Mammary epithelial cell (primary cell): ENCODE data around the gene CCDC88B.

ENCODE experiments used
- CTCF ChIP-seq, 2 donors: IDR thresholded peaks in 1 of 2; conservative IDR thresholded peaks in 1 of 2; 2 replicates each; pipeline ENCODE4 v1.5.1; 2011 to 2012; ENCODE audit warnings: inconsistent platforms in 2 of 2, low read length in 2 of 2, mild to moderate bottlenecking in 2 of 2, control low read depth in 1 of 2, low read depth in 1 of 2; ENCODE audit not compliant: insufficient read depth in 1 of 2; ENCODE audit errors: extremely low read depth in 1 of 2
- EZH2 ChIP-seq: IDR thresholded peaks from 2 replicates; pipeline ENCODE4 v1.6.1; 2012; ENCODE audit warnings: low read length, inconsistent platforms, borderline replicate concordance

- TF ChIP-seq CTCF (conservative IDR thresholded peaks at IDR 0.05 in 1 of 2, IDR thresholded peaks at IDR 0.05 in 1 of 2; ENCODE audit: extremely low read depth in 1 of 2, insufficient read depth in 1 of 2, low read depth in 1 of 2, low read length in 2 of 2), result peak in 1 of 2 donors; percentile 31
- TF ChIP-seq EZH2, result no peak
Measured at GRCh38 chr11:64305691-64306562, 34.1 kb upstream of the CCDC88B start.
